HCT116 (cell line): ENCODE data around the gene PM20D1. TPM values are rescaled to one million over a fixed set of nuclear protein-coding genes. Genes with fewer than 3 reads are reported as not detected.

Experiments
- ATAC-seq: fragments of 200-7000 bp; cut with Tn5 transposase; 2 replicates; pipeline ENCODE4 v1.9.1; 2020; ENCODE audit warnings: mild to moderate bottlenecking, moderate library complexity
- BruUV-seq: library from RNA; stranded (reverse); fragments of 400-500 nt; replicated peaks from 2 replicates; lab custom pipeline; 2021; lab: Mats Ljungman, UMichigan
- CTCF ChIA-PET: fragments of 300-600 bp; sonication (Branson Sonifier 250); formaldehyde crosslinking; loops from one replicate; lab custom pipeline; 2021; ENCODE audit warnings: antibody characterized with exemption; lab: Charles Lee
- POLR2A ChIA-PET: fragments of 300-600, 350-600 bp; sonication (Branson Sonifier 250); formaldehyde crosslinking; loops from one replicate; lab custom pipeline; 2021; ENCODE audit warnings: antibody characterized with exemption; lab: Charles Lee
- RAD21 ChIA-PET, 2 experiments: fragments of 300-600 bp; sonication (Branson Sonifier 250); formaldehyde crosslinking; loops; one replicate each; lab custom pipeline; 2023; ENCODE audit warnings: low total read pairs in 2 of 2; ENCODE audit not compliant: uncharacterized antibody in 2 of 2, unreplicated experiment in 2 of 2, low non-redundant PET in 1 of 2; lab: Charles Lee
- DNase-seq: peaks from one replicate; pipeline ENCODE4 v3.0.0-alpha.2; 2010; ENCODE audit warnings: low read depth, low spot score
- H2AFZ ChIP-seq: fragments of 200-600 bp; shearing (Covaris generic), sonication (generic); 2 replicates; pipeline ENCODE4 v1.6.1; 2017; ENCODE audit warnings: low read depth, mixed run types, mixed read lengths, antibody characterized with exemption, low read length; ENCODE audit not compliant: poor library complexity, severe bottlenecking
- H3K27ac ChIP-seq: 2 replicates; pipeline ENCODE4 v1.5.1; 2012; ENCODE audit warnings: low read depth, low read length
- H3K27me3 ChIP-seq: fragments of 200-600 bp; sonication (generic); 2 replicates; pipeline ENCODE4 v1.6.1; 2016; ENCODE audit warnings: mixed run types, low read length, mixed read lengths; ENCODE audit not compliant: insufficient read depth
- H3K36me3 ChIP-seq, 2 experiments: fragments of 200-500 bp in 1 of 2; fragments of 200-600 bp in 1 of 2; sonication (Bioruptor generic) in 1 of 2; sonication (generic) in 1 of 2; 2 replicates each; pipeline versions ENCODE4 v1.5.1 to v1.6.1; 2014 to 2016; ENCODE audit warnings: low read length in 2 of 2, inconsistent platforms in 1 of 2, mixed read lengths in 1 of 2, mixed run types in 1 of 2; ENCODE audit not compliant: insufficient read depth in 2 of 2, control insufficient read depth in 1 of 2
- H3K4me1 ChIP-seq, 2 experiments: fragments of 200-600 bp in 1 of 2; sonication (generic) in 1 of 2; 2 replicates each; pipeline versions ENCODE4 v1.5.1 to v1.6.1; 2012 to 2017; ENCODE audit warnings: low read length in 2 of 2, inconsistent platforms in 1 of 2, mild to moderate bottlenecking in 1 of 2, mixed read lengths in 1 of 2, mixed run types in 1 of 2, moderate library complexity in 1 of 2; ENCODE audit not compliant: insufficient read depth in 2 of 2, control insufficient read depth in 1 of 2
- H3K4me2 ChIP-seq: fragments of 200-600 bp; sonication (generic); 2 replicates; pipeline ENCODE4 v1.6.1; 2017; ENCODE audit warnings: mixed run types, low read length, mixed read lengths
- H3K4me3 ChIP-seq, 2 experiments: fragments of 200-600 bp in 1 of 2; sonication (generic) in 1 of 2; replicated peaks in 1 of 2; 2 replicates each; pipeline ENCODE4 v1.5.1; 2011 to 2016; ENCODE audit warnings: low read length in 2 of 2, control low read depth in 1 of 2, low read depth in 1 of 2, mild to moderate bottlenecking in 1 of 2, mixed read lengths in 1 of 2, mixed run types in 1 of 2
- H3K79me2 ChIP-seq: fragments of 200-600 bp; sonication (generic); 2 replicates; pipeline ENCODE4 v1.6.1; 2017; ENCODE audit warnings: mild to moderate bottlenecking, mixed run types, low read length, moderate library complexity, mixed read lengths; ENCODE audit not compliant: insufficient read depth
- H3K9ac ChIP-seq: fragments of 200-600 bp; sonication (generic); 2 replicates; pipeline ENCODE4 v1.6.1; 2016; ENCODE audit warnings: low read length, mixed read lengths
- H3K9me2 ChIP-seq: fragments of 200-600 bp; sonication (generic), shearing (Covaris generic); 2 replicates; pipeline ENCODE4 v1.6.1; 2017; ENCODE audit warnings: mixed run types, mild to moderate bottlenecking, moderate library complexity; ENCODE audit not compliant: insufficient read depth
- H3K9me3 ChIP-seq, 2 experiments: fragments of 200-500 bp in 1 of 2; fragments of 200-600 bp in 1 of 2; sonication (Bioruptor generic) in 1 of 2; sonication (generic) in 1 of 2; 2 replicates each; pipeline ENCODE4 v1.6.1; 2014 to 2017; ENCODE audit warnings: low read length in 2 of 2, mixed read lengths in 2 of 2, inconsistent platforms in 1 of 2, low read depth in 1 of 2, mild to moderate bottlenecking in 1 of 2, mixed run types in 1 of 2, moderate library complexity in 1 of 2; ENCODE audit not compliant: control insufficient read depth in 1 of 2, insufficient read depth in 1 of 2
- H4K20me1 ChIP-seq: fragments of 200-600 bp; sonication (generic), shearing (Covaris generic); 2 replicates; pipeline ENCODE4 v1.6.1; 2017; ENCODE audit warnings: mixed run types, mild to moderate bottlenecking, moderate library complexity; ENCODE audit not compliant: insufficient read depth
- CBX3 ChIP-seq: IDR thresholded peaks from 2 replicates; pipeline ENCODE4 v1.6.1; 2012; ENCODE audit warnings: low read depth
- EGR1 ChIP-seq: IDR thresholded peaks from 2 replicates; pipeline ENCODE4 v1.6.1; 2012; ENCODE audit warnings: low read depth
- ELF1 ChIP-seq: IDR thresholded peaks from 2 replicates; pipeline ENCODE4 v1.6.1; 2012; ENCODE audit warnings: low read depth, borderline replicate concordance
- EZH2phosphoT487 ChIP-seq: fragments of 200-600 bp; IDR thresholded peaks from 2 replicates; pipeline ENCODE4 v1.6.1; 2018; ENCODE audit warnings: antibody characterized with exemption, borderline replicate concordance
- FOSL1 ChIP-seq: IDR thresholded peaks from 2 replicates; pipeline ENCODE4 v1.6.1; 2012; ENCODE audit warnings: low read depth
- JUND ChIP-seq: IDR thresholded peaks from 2 replicates; pipeline ENCODE4 v1.6.1; 2012
- POLR2A ChIP-seq: IDR thresholded peaks from 2 replicates; pipeline ENCODE4 v1.7.0; 2011; ENCODE audit warnings: borderline replicate concordance; ENCODE audit not compliant: insufficient read depth, insufficient read length; ENCODE audit errors: extremely low read depth
- POLR2AphosphoS5 ChIP-seq: IDR thresholded peaks from 2 replicates; pipeline ENCODE4 v1.6.1; 2011; ENCODE audit warnings: mild to moderate bottlenecking, low read depth, low read length, moderate library complexity
- RAD21 ChIP-seq: IDR thresholded peaks from 2 replicates; pipeline ENCODE4 v1.6.1; 2012; ENCODE audit warnings: low read depth, mild to moderate bottlenecking
- SIN3A ChIP-seq: IDR thresholded peaks from 2 replicates; pipeline ENCODE4 v1.6.1; 2012; ENCODE audit warnings: low read depth
- SP1 ChIP-seq: IDR thresholded peaks from 2 replicates; pipeline ENCODE4 v1.6.1; 2012; ENCODE audit warnings: low read depth
- SRF ChIP-seq: IDR thresholded peaks from 2 replicates; pipeline ENCODE4 v1.6.1; 2012; ENCODE audit warnings: low read depth
- TCF7L2 ChIP-seq: IDR thresholded peaks from 2 replicates; pipeline ENCODE4 v1.7.0; 2011; ENCODE audit warnings: borderline replicate concordance, inconsistent platforms; ENCODE audit not compliant: insufficient read depth, insufficient read length; ENCODE audit errors: extremely low read depth
- YY1 ChIP-seq: IDR thresholded peaks from 2 replicates; pipeline ENCODE4 v1.6.1; 2011; ENCODE audit warnings: low read length, low read depth, moderate library complexity, mild to moderate bottlenecking; ENCODE audit not compliant: insufficient replicate concordance; ENCODE audit errors: extremely low read depth
- ZFX ChIP-seq: fragments of 450-650 bp; IDR thresholded peaks from 2 replicates; pipeline ENCODE4 v1.6.1; 2017
- ZNF274 ChIP-seq: fragments of 200-500 bp; sonication (Bioruptor generic); IDR thresholded peaks from 2 replicates; pipeline ENCODE4 v1.6.1; 2014; ENCODE audit warnings: mild to moderate bottlenecking, low read depth, low read length, inconsistent platforms
- intact Hi-C: fragments of 100-400 bp; cut with micrococcal nuclease; formaldehyde crosslinking; loops from 2 replicates; pipeline ENCODE4 v1.10.0; 2022
- total RNA-seq: library from RNA; stranded (reverse); gene quantifications from one replicate; pipeline ENCODE4 v1.2.1, GENCODE V29; 2021; ENCODE audit not compliant: unreplicated experiment
- TF ChIP-seq, protein P1 (sequence below), 3 experiments: fragments of 200-600 bp in 1 of 3; sonication (generic) in 1 of 3; IDR thresholded peaks in 2 of 3; conservative IDR thresholded peaks in 1 of 3; 2 replicates each; pipeline ENCODE4 v1.5.1; 2012 to 2017; ENCODE audit warnings: low read depth in 2 of 3, low read length in 2 of 3, antibody characterized with exemption in 1 of 3, borderline replicate concordance in 1 of 3, control low read depth in 1 of 3, mild to moderate bottlenecking in 1 of 3, mixed read lengths in 1 of 3, mixed run types in 1 of 3, moderate library complexity in 1 of 3; ENCODE audit not compliant: insufficient read depth in 1 of 3
- TF ChIP-seq, protein P2 (sequence below): IDR thresholded peaks from 2 replicates; pipeline ENCODE4 v1.6.1; 2012
- TF ChIP-seq, protein P3 (sequence below): IDR thresholded peaks from 2 replicates; pipeline ENCODE4 v1.6.1; 2012

Gene PM20D1
- total RNA-seq, 1 experiment from 2014 or later: not detected

DNA sequence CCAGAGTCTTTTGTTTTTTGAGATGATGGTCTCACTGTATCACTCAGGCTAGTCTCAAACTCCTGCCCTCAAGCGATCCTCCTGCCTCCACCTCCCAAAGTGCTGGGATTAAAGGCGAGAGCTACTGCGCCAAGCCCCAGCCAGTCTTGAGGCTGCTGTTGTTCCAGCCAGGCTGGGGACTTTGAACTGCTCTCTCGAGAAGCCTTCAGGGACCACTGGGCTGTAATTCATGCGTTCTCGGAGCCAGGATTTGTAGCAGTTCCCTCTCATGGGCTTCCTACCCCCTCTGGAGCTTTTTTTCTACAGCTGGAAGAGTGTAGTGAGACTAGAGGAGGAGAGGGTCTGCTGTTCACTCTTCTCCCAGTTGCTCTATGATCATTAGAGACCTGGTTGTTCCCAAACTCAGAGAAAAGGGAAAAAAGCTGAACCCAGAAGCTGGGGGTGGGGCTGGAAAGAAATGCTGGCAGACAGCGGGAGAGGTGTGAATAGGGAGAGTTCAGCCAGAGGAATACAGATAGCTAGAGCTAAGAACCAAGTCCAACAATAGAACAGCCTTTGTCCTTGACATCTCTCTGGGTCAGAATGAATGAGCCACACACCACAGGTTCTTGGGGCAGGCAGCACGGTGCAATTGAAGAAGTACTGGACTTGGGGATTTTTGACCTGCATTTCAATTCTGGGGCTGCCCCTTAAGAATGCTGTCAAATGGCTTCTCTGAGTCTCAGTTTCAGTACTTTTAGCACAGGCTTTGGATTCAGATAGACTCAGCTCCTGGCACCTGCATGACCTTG is 23.7 kb downstream of the PM20D1 start (continued):
- TF ChIP-seq TCF7L2: no peak
- no peak for TF ChIP-seq EGR1
- no peak for TF ChIP-seq ZFX
- TF ChIP-seq, protein P1, sequence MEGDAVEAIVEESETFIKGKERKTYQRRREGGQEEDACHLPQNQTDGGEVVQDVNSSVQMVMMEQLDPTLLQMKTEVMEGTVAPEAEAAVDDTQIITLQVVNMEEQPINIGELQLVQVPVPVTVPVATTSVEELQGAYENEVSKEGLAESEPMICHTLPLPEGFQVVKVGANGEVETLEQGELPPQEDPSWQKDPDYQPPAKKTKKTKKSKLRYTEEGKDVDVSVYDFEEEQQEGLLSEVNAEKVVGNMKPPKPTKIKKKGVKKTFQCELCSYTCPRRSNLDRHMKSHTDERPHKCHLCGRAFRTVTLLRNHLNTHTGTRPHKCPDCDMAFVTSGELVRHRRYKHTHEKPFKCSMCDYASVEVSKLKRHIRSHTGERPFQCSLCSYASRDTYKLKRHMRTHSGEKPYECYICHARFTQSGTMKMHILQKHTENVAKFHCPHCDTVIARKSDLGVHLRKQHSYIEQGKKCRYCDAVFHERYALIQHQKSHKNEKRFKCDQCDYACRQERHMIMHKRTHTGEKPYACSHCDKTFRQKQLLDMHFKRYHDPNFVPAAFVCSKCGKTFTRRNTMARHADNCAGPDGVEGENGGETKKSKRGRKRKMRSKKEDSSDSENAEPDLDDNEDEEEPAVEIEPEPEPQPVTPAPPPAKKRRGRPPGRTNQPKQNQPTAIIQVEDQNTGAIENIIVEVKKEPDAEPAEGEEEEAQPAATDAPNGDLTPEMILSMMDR (IDR thresholded peaks at IDR 0.05 in 2 of 3, conservative IDR thresholded peaks at IDR 0.05 in 1 of 3; ENCODE audit: borderline replicate concordance in 1 of 3, insufficient read depth in 1 of 3, low read depth in 2 of 3, low read length in 2 of 3): no peak

DNA sequence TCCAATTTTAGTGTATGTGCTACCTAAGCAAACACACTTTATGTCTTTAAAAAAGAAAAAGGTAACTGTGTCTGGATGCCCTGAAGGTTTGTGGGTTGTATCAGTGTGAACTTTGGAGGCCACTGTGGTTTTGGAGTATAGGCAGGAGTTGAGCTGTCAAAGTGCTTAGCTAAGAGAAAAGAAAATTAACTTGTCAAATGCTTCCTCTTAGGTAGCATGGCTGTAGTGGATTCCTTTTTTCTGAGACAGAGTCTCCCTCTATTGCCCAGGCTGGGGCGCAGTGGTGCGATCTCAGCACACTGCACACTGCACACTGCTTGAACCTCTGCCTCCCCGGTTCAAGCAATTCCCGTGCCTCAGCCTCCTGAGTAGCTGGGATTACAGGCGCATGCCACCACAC is 25.8 kb downstream of the PM20D1 start:
- Histone ChIP-seq H3K4me3 (no peak overlapping the region), H3K9me3 (no peaks in the 10 kb centered on the region), H3K27me3 (peaks cover 10% of the 10 kb centered on the region; the same call in 1 of the 2 replicates), H3K79me2 (no peaks in the 10 kb centered on the region; the same call in 1 of the 2 replicates), H4K20me1 (no peaks in the 10 kb centered on the region), H3K9me2 (no peaks in the 10 kb centered on the region), H3K36me3 (no peaks in the 10 kb centered on the region), H3K4me1 (peaks cover 0 to 7% of the 10 kb centered on the region in 2 experiments; a peak in 1 of 4 replicates), H3K9ac (no peak overlapping the region), H2AFZ (no peak overlapping the region), H3K27ac (no peak overlapping the region), H3K4me2 (no peak overlapping the region)
- no peak for ATAC-seq
- RAD21 ChIA-PET: no interaction called here
- POLR2A ChIA-PET: interaction anchor here (0.5 kb wide), 1 partner anchor 279 kb away, joined by 5 read pairs; no protein-coding TSS in a partner anchor
- CTCF ChIA-PET: no interaction called here
- BruUV-seq: no TSS peak
- no peak for DNase-seq
- intact Hi-C loops: no loop called here
- TF ChIP-seq SRF: no peak
- no peak for TF ChIP-seq JUND
- TF ChIP-seq ZNF274: no peak
- TF ChIP-seq, protein P1 (IDR thresholded peaks at IDR 0.05 in 2 of 3, conservative IDR thresholded peaks at IDR 0.05 in 1 of 3; ENCODE audit: borderline replicate concordance in 1 of 3, insufficient read depth in 1 of 3, low read depth in 2 of 3, low read length in 2 of 3): no peak
- no peak for TF ChIP-seq EGR1
- TF ChIP-seq POLR2A: no peak
- TF ChIP-seq SIN3A: no peak
- no peak for TF ChIP-seq POLR2AphosphoS5
- no peak for TF ChIP-seq CBX3
- TF ChIP-seq FOSL1: no peak
- TF ChIP-seq, protein P2, sequence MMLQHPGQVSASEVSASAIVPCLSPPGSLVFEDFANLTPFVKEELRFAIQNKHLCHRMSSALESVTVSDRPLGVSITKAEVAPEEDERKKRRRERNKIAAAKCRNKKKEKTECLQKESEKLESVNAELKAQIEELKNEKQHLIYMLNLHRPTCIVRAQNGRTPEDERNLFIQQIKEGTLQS: no peak
- TF ChIP-seq RAD21: no peak
- no peak for TF ChIP-seq ZFX
- TF ChIP-seq ELF1: no peak
- TF ChIP-seq SP1: no peak
- TF ChIP-seq EZH2phosphoT487: no peak
- no peak for TF ChIP-seq YY1
- TF ChIP-seq, protein P3, sequence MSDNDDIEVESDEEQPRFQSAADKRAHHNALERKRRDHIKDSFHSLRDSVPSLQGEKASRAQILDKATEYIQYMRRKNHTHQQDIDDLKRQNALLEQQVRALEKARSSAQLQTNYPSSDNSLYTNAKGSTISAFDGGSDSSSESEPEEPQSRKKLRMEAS: no peak
- TF ChIP-seq, all 23 proteins: peak for 0
